ENCODE results near the gene FEM1C.

GRCh38 chr5:115553082-115553481 is 8.5 kb upstream of the FEM1C start:
- TF ChIP-seq CTCF (IDR thresholded peaks at IDR 0.05): no peak
- TF ChIP-seq POLR2A (IDR thresholded peaks at IDR 0.05): no peak
